NCI-H1092 treated with DMSO at 0.1 percent for 48 hours (cell line): ENCODE results near the gene CARNS1.
A peak's percentile ranks its signal among the peaks of the same experiment; 100 is the strongest.

Experiments used
- DNase-seq: peaks from one replicate; lab custom pipeline; 2025; lab: John Stamatoyannopoulos, UW

The CARNS1 gene

GRCh38 chr11:67428052-67429001 is 12.8 kb downstream of the CARNS1 start, which contains the start of gene RPS6KB2:
Gene RPS6KB2 (plus strand): TSS chr11:67428494. CDS start chr11:67428546, 52 bp downstream.
- DNase-seq: peak; percentile 99

GRCh38 chr11:67429038-67429668 is 13.7 kb downstream of the CARNS1 start:
- DNase-seq: no peak

- DNase-seq: no peak
These were observed 14.2 kb downstream of the CARNS1 start for GRCh38 chr11:67429722-67430121.

GRCh38 chr11:67431346-67432249 is 16.1 kb downstream of the CARNS1 start:
- no peak for DNase-seq

GRCh38 chr11:67432655-67433349 is 17.3 kb downstream of the CARNS1 start:
- no peak for DNase-seq

GRCh38 chr11:67433536-67434394 is 18.3 kb downstream of the CARNS1 start:
- no peak for DNase-seq

- DNase-seq: no peak
These were observed 19.0 kb downstream of the CARNS1 start for GRCh38 chr11:67434395-67434881.

- DNase-seq: no peak
These were observed 19.7 kb downstream of the CARNS1 start for GRCh38 chr11:67435031-67435726.

GRCh38 chr11:67435727-67436458 is 20.4 kb downstream of the CARNS1 start:
- DNase-seq: no peak

GRCh38 chr11:67436459-67437081 is 21.1 kb downstream of the CARNS1 start:
- DNase-seq: no peak

- no peak for DNase-seq
These were observed 21.8 kb downstream of the CARNS1 start, which contains the start of gene PTPRCAP for GRCh38 chr11:67437082-67437808. Gene PTPRCAP (minus strand): TSS chr11:67437682. CDS start chr11:67437619, 63 bp downstream.

- DNase-seq: no peak
These were observed 22.3 kb downstream of the CARNS1 start for GRCh38 chr11:67437809-67438157.

GRCh38 chr11:67438158-67438902 is 22.9 kb downstream of the CARNS1 start:
- DNase-seq: no peak

- DNase-seq: no peak
These were observed 24.1 kb downstream of the CARNS1 start for GRCh38 chr11:67439321-67440228.

GRCh38 chr11:67440229-67441097 is 25.0 kb downstream of the CARNS1 start:
- DNase-seq: no peak
